ENCODE measurements around the gene MORN5.

MORN5 gene

DNA sequence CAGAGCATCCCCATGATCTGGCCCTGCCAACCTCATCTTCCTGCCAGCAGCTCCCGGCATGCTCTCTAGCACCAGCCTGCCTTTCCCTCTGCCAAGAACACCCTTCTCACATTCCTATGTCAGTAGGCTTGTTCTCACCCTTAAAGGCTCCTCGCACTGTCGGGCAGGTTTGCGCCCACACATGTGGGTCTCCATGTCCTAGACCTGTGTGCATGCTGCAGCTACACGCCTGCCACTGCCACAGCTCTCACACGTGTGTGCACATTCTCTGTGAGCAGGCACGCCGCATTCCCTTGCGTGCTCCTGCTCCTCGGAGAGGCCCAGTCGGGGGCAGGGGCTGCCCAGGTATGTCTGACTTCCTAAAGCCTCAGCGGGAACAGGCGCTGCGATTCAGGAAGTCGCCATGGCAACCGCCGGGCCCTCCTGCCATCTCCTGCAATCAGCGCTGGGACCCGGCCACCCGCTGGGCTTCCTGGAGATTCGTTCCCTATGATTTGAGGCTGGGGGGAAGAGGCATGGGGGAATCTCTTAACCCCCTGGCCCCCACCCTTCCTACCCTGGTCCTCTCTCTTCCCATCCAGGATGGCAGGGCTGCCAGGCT, 28.2 kb upstream of the MORN5 start:
- no peak for ATAC-seq
- H3K4me3 Mint-ChIP-seq: no peak overlapping the region
- H3K27ac Mint-ChIP-seq: peak overlapping the region in 1 of 2 donors; percentile 14
- H3K27me3 Mint-ChIP-seq: peaks cover 34% of the 10 kb centered on the region
- DNase-seq: no peak
- H3K9me3 Mint-ChIP-seq: no peaks in the 10 kb centered on the region
- H3K4me1 Mint-ChIP-seq: peaks cover 10% of the 10 kb centered on the region

DNA sequence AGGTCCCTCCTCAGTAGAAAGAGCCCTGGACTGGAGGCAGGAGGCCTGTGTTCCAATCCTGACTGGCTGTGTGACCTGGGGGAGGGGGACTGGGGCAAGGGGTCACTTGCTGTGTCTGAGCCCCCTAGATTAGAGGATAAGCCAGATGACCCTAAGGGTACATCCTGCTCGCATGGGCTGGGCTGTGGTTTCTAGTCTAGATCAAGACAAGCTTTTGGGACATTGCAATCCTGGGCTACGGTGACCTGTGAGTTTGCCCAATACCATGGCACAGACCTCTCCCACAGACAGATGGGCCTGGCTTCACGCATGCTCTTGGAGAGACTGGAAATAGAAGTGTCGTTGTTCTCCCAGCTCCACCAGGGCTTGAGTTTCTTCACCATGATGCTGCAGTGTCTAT, 27.2 kb upstream of the MORN5 start:
- DNase-seq (no peak), ATAC-seq (no peak)
- Mint-ChIP-seq H3K27ac (no peak overlapping the region), H3K4me1 (peaks cover 3% of the 10 kb centered on the region), H3K9me3 (no peaks in the 10 kb centered on the region), H3K4me3 (no peak overlapping the region), H3K27me3 (peaks cover 24% of the 10 kb centered on the region)

DNA sequence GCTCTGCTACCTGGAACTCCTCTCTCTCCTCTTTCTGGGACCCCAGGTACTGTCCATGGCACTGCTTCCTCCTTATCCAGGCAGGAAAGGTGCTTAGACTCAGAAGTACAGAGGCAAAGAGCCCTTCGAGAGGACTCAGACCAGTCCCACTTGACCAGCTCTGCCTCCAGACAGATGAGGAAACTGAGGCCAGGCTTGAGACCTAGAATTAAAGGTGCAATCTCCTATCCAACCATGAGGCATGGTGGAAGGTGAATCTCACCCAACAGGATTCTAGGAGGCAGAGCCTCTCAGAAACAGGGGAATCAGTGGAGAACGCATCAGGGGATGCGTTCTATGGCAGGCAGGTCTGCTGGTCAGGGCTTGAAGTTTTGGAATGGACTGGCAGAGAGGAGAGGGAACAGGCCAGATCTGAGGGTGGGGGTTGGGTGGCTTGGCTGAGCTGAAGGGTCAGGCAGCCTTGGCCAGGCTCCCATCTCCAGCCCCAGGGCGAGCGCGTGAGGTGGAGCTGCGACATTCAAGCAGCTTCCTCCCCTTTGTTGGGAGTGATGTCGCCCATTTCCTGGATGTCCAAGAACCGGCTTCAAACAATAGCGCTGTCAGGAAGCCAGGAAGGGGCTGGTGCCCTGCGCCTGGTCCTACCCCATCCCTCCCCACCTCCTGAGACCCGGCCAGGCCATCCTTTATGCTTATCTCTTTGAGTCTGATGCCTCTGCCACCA, 26.3 kb upstream of the MORN5 start:
- Mint-ChIP-seq H3K9me3 (no peaks in the 10 kb centered on the region), H3K27ac (no peak overlapping the region), H3K4me3 (no peak overlapping the region), H3K27me3 (peaks cover 18% of the 10 kb centered on the region), H3K4me1 (no peaks in the 10 kb centered on the region)
- DNase-seq (no peak), ATAC-seq (no peak)

DNA sequence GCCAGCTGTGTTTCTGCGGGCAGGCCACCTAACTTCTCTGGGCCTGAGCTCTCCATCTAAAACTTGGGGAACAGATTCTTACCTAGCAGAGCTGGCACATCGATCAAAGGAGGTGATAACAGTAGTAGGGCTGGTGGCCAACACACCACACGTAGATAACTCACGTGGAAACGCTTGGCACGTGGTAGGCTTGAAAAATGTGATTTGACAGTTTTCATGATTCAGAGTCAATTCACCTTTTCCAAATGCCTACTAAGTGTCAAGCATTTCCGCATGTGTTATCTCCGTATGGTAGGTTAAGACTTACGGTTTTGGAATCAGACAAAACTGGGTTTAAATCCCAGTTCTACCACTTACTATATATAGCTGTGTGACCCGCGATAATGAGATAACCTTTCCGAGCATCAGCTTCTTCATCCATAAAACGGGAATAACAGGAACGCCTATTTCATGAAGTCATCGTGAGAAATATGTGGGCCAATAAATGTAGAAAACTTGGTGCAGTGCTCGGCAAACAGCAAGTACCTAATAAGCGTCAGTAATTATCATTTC, 25.6 kb upstream of the MORN5 start:
- H3K4me3 Mint-ChIP-seq: no peak overlapping the region
- H3K9me3 Mint-ChIP-seq: no peaks in the 10 kb centered on the region
- no peak overlapping the region for H3K27ac Mint-ChIP-seq
- ATAC-seq: no peak
- no peak for DNase-seq
- H3K4me1 Mint-ChIP-seq: no peaks in the 10 kb centered on the region
- H3K27me3 Mint-ChIP-seq: peaks cover 18% of the 10 kb centered on the region

DNA sequence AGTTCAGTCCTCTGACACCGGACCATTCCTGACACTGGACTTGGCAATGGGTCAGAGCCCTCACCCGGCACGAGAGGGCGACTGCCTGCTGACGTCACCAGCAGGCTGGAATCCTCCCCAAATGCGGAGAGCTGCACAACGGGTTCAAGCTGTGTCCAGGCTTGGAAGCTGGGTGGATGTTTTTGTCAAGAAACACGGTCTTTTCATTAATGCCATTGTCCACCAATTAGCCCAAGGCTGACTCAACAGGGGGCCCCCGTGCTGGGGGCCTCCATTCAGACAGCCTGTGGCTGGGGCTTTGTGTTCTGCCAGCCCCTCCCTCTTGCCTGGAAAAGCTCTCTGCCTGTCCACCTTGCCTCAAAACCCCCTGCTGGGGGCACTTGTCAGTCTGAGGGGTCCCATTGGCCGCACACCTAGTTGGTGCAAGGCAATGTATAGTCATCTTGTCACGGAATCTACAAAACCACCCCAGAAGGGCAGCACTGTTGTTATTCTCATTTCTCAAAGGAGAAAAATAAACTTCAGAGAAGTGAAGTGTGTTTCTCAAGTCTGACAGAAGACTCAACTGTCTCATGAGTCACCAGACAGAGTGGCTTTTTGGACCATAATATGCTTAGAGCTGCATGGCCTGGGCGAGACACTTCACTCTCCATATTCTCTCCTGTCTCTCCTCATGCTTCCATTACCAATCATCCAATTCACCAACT, 24.7 kb upstream of the MORN5 start:
- ATAC-seq (no peak), DNase-seq (no peak)
- Mint-ChIP-seq H3K27ac (no peak overlapping the region), H3K9me3 (no peaks in the 10 kb centered on the region), H3K4me1 (no peaks in the 10 kb centered on the region), H3K4me3 (no peak overlapping the region), H3K27me3 (peaks cover 18% of the 10 kb centered on the region)

DNA sequence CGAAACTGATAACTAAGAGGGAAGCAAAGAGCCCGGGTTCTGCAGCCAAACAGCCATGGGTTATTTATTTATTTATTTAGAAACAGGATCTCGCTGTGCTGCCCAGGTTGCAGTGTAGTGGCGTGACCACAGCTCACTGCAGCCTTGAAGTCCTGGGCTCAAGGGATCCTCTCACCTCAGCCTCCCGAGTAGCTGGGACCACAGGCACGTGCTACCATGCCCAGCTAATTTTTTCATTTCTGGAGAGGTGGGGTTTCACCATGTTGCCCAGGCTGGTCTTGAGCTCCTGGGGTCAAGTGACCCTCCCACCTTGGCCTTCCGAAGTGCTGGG, 24.2 kb upstream of the MORN5 start:
- no peak for DNase-seq
- no peaks in the 10 kb centered on the region for H3K9me3 Mint-ChIP-seq
- H3K4me1 Mint-ChIP-seq: no peaks in the 10 kb centered on the region
- no peak for ATAC-seq
- H3K27ac Mint-ChIP-seq: no peak overlapping the region
- H3K4me3 Mint-ChIP-seq: no peak overlapping the region
- H3K27me3 Mint-ChIP-seq: peaks cover 16% of the 10 kb centered on the region

DNA sequence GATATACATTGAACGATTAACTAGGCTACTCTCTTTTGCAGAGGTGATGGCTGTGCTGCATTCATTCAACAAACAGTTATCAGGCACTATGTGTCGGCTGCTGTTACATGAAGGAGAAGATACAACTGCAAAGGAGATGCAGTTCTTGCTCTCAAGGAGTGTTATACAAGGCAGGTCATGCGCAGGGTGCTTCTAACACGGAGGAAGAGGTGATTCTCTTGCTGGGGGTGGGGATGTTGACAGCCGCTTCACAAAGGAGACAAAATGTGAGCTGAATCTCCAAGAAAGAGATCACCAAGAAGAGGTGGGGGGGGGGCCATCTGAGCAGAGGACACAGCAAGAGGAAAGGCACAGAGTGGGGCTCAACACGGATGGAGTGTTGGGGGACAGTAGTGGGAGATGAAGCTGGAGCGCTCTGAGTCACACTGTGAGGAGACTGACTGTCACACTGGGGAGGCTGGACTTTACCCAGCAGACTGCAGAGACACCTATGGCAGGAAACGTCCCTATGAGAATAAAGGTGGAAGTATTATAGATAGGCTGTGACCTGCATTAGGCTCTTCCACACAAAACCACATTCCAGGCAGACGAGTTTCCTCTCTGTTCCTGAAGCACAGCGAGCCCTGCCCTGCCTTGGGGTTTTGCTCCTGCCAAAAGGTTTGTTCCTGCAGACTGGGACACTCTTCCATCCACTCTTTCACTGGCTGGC, 21.0 kb upstream of the MORN5 start:
- H3K4me3 Mint-ChIP-seq: no peak overlapping the region
- H3K27me3 Mint-ChIP-seq: no peaks in the 10 kb centered on the region
- no peak overlapping the region for H3K27ac Mint-ChIP-seq
- no peaks in the 10 kb centered on the region for H3K9me3 Mint-ChIP-seq
- DNase-seq (no peak), ATAC-seq (no peak)
- no peaks in the 10 kb centered on the region for H3K4me1 Mint-ChIP-seq

DNA sequence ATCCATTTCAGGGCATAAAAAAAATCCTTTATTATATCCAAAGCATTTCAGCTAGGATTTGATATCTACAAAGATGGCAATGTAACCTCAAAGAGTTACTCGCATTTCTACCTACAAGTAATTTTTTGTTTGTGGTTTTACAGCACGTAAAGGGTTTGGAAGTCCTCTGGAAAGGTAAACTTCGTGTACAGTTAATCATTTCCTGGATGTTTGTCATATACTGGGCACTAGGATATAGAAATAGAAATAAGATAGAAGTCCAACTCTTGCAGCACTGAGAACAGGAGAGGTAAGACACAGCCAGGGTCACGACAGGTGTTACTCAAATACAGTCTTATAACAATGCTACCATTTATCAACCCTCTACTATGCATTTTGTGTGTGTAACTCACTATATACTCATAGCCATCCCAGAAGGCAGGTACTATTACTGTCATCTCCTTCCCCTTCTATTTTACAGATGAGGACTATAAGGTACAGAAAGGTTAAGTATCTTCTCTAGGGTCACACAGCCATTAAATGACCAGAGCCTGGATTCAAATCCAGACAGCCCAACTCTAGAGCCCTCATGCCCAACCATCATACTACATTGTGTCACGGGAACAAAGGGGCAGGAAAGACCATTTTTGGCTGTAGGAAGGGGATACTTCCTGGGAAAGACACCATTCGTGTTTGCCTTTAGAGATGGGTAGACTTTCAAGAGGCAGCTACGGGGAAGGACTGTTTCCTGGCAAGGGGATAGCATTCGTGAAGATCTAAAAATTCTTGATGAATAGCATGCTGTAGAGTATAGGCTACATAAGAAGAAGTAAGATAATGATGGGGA, 19.1 kb upstream of the MORN5 start:
- H3K9me3 Mint-ChIP-seq: no peaks in the 10 kb centered on the region
- no peak for ATAC-seq
- DNase-seq: no peak
- H3K4me1 Mint-ChIP-seq: no peaks in the 10 kb centered on the region
- H3K27me3 Mint-ChIP-seq: no peaks in the 10 kb centered on the region
- no peak overlapping the region for H3K4me3 Mint-ChIP-seq
- H3K27ac Mint-ChIP-seq: no peak overlapping the region

DNA sequence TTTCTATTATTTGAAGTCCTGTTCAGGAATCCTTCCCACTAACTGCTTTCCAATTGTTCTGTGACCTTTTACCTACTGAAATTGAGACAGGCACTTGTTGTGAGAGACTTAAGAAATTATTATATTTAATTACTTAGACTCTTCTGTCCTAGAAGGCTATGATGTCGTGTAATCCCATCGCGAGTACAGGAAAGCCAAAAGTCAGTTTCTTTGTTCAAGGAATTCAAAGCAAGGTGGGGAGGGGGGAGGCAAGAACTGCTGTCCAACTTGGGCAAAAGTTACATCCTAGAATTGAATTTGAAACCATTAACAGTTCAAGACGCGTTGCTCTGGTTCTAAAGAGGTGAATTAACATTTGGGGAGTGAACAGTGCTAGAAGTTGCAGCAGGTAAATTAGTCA, 18.0 kb upstream of the MORN5 start:
- H3K4me1 Mint-ChIP-seq: no peaks in the 10 kb centered on the region
- no peak overlapping the region for H3K27ac Mint-ChIP-seq
- no peak overlapping the region for H3K4me3 Mint-ChIP-seq
- H3K9me3 Mint-ChIP-seq: no peaks in the 10 kb centered on the region
- ATAC-seq (no peak), DNase-seq (no peak)
- no peaks in the 10 kb centered on the region for H3K27me3 Mint-ChIP-seq

DNA sequence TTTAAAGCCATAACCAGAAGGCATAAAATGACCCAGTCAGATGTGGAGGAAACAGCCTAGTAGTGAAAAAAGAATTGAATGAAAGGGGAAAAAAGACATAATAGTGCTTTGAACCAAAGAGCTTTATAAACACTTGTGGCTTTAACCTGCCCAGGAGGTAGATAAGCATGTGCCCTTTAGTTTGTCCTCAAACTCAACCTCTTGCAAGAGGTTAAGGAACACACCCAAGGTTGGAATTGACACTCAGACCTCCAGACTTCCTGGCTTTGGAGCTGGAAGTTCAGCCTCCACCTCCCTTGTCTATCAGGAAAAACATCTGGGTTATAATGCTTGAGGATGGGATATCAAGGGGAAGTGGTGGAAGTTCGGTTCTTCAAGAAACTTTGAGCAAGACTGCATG, 16.4 kb upstream of the MORN5 start:
- no peak overlapping the region for H3K27ac Mint-ChIP-seq

DNA sequence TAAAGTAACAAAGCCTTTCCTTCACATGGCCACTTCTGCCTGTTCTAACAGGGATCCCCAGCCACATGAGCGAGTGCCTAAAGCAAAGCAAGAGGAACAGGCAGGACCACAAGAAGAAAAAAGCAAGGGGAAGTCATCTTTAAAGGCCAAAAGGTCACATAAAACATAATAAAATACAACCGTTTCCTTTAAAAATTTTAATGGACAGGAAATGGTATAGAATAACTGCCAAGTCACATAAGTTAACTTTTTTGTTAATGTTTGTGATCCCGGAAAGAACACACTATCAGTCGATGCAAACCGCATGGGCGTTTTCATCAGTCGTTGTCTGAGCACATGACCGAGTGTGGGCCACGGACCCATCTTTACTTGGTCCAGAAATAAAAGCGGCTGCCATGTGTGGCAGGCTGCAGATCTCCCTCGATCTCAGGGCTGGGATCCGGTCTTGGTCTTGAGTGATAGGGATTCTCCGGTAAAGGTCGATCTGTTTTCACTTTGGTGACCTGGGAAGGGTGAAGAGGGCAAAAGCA, 15.8 kb upstream of the MORN5 start:
- Mint-ChIP-seq H3K4me3 (no peak overlapping the region), H3K27ac (peak overlapping the region in 1 of 2 donors; percentile 43), H3K4me1 (no peaks in the 10 kb centered on the region), H3K9me3 (no peaks in the 10 kb centered on the region), H3K27me3 (no peaks in the 10 kb centered on the region)
- ATAC-seq (no peak), DNase-seq (no peak)

More for the DNA sequence above, 16.4 kb upstream of the MORN5 start:
- H3K9me3 Mint-ChIP-seq: no peaks in the 10 kb centered on the region
- DNase-seq (no peak), ATAC-seq (no peak)
- no peak overlapping the region for H3K4me3 Mint-ChIP-seq
- H3K27me3 Mint-ChIP-seq: no peaks in the 10 kb centered on the region
- no peaks in the 10 kb centered on the region for H3K4me1 Mint-ChIP-seq

DNA sequence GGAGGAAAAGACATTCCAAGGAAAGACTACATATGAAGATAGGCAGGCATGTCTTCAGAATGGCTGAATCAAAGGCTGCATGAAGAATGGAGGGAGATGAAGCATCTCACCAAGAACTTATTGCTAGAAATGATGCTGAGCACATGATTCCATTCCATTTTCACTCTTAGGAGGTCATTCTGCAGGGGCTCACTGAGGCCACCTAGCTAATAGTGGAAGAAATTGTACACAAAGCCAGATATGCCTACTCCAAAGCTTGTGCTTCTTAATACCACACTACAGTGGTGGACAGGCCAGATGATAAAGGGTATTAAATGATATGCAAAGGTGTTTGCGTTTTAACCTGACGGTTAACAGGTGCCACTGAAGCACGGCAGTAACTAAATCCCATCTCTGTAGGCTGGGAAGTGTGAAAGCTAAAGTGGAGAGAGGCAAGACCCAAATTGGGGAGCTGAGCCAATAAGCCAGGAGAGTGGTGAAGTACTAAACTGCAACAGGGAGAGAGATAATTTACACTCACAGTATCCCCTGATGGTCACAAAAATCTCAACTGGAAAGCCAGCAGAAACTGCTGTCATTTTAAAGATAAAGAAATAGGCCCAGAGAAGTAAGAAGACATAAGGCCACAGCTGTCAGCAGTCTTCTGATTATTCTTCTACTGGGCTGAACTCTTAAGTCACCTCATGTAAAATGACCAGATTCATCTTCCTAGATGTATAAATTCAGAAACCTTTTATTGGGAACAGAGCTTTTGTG, 14.7 kb upstream of the MORN5 start:
- Mint-ChIP-seq H3K27me3 (no peaks in the 10 kb centered on the region), H3K4me1 (no peaks in the 10 kb centered on the region), H3K9me3 (no peaks in the 10 kb centered on the region), H3K4me3 (no peak overlapping the region), H3K27ac (peak overlapping the region in 1 of 2 donors; percentile 28)
- ATAC-seq: no peak
- no peak for DNase-seq

DNA sequence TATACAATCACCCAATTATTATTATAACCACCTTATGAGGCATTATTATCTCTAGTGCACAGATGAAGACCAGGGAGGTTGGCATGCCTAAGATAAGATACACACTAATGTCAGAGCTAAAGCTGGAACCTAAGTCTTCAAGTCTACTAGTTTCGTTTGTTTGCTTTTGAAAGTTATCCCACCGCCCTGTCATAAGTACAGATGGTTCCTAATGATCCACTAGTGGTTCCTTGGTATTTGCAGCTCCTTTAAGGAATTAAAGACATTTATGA, 14.2 kb upstream of the MORN5 start:
- DNase-seq (no peak), ATAC-seq (no peak)
- Mint-ChIP-seq H3K27ac (no peak overlapping the region), H3K4me1 (no peaks in the 10 kb centered on the region), H3K9me3 (no peaks in the 10 kb centered on the region), H3K4me3 (no peak overlapping the region), H3K27me3 (no peaks in the 10 kb centered on the region)

DNA sequence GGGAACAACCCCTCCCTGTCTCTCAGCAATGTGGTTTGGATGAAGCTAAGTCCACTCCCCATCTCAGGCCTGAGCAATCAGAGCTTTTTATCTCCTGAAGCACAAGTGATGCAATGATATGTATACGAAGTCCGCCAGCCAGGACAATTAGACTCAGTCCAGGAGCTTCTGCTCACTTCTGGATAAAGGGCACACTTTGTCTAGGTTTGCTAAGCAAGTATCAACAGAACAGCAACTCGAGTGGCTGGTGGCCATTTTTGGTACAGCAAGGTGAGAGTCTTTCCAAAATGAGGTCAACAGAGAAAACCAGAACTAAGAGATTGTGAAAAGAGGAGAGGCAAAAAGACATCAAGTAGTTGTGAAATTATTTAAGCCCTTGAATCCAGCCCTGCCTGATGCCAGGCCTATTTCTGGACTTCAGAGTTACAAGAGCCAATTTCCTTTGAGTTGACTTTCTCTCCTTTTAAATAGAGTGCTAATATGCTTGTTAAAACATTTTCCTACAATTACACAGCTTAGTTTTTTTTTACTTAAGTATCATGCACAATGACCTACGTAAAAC, 8.4 kb upstream of the MORN5 start:
- DNase-seq (no peak), ATAC-seq (no peak)
- H3K4me1 Mint-ChIP-seq: peaks cover 16% of the 10 kb centered on the region
- no peak overlapping the region for H3K4me3 Mint-ChIP-seq
- H3K9me3 Mint-ChIP-seq: no peaks in the 10 kb centered on the region
- H3K27me3 Mint-ChIP-seq: no peaks in the 10 kb centered on the region
- H3K27ac Mint-ChIP-seq: no peak overlapping the region

Measured in stimulated activated naive CD8-positive, alpha-beta T cell treated with anti-CD3 and anti-CD28 coated beads, Interleukin-15, amount 100 ng/mL, for 72 hours (primary cell).